ENCODE measurements around the gene CCDC33.

The CCDC33 gene

GRCh38 chr15:74365598-74366445 is 129.7 kb downstream of the CCDC33 start:
- peak overlapping the region in 4 of 5 donors; percentile 45 to 74 (median 56) for H3K9ac ChIP-seq (ENCODE audit: low read length in 5 of 5)
- H3K9me3 ChIP-seq (ENCODE audit: control insufficient read depth in 5 of 5, low read length in 5 of 5), result no peaks in the 10 kb centered on the region
- peaks cover 0 to 7% (median 0%) of the 10 kb centered on the region in 5 donors for H3K27me3 ChIP-seq (ENCODE audit: control insufficient read depth in 5 of 5, insufficient read depth in 4 of 5, low read length in 5 of 5)
- peak overlapping the region; percentile 62 to 74 (median 65) for H3K4me3 ChIP-seq (ENCODE audit: low read depth in 1 of 5, low read length in 5 of 5)
- peaks cover 2 to 20% (median 14%) of the 10 kb centered on the region in 5 donors for H3K4me1 ChIP-seq (ENCODE audit: control insufficient read depth in 5 of 5, insufficient read depth in 5 of 5, low read length in 5 of 5)
- H3K36me3 ChIP-seq (ENCODE audit: control insufficient read depth in 5 of 5, insufficient read depth in 5 of 5, low read length in 5 of 5), result no peaks in the 10 kb centered on the region
- H3K27ac ChIP-seq (ENCODE audit: low read depth, low read length), result no peak overlapping the region

- H3K27me3 ChIP-seq (ENCODE audit: control insufficient read depth in 5 of 5, insufficient read depth in 4 of 5, low read length in 5 of 5), result peaks cover 0 to 7% (median 0%) of the 10 kb centered on the region in 5 donors
- no peak within 1 kb of the TSS for H3K9ac ChIP-seq (ENCODE audit: low read length in 5 of 5)
- peaks cover 2 to 20% (median 14%) of the 10 kb centered on the region in 5 donors for H3K4me1 ChIP-seq (ENCODE audit: control insufficient read depth in 5 of 5, insufficient read depth in 5 of 5, low read length in 5 of 5)
- no peaks in the 10 kb centered on the region for H3K9me3 ChIP-seq (ENCODE audit: control insufficient read depth in 5 of 5, low read length in 5 of 5)
- no peaks in the 10 kb centered on the region for H3K36me3 ChIP-seq (ENCODE audit: control insufficient read depth in 5 of 5, insufficient read depth in 5 of 5, low read length in 5 of 5)
- H3K4me3 ChIP-seq (ENCODE audit: low read depth in 1 of 5, low read length in 5 of 5), result no peak within 1 kb of the TSS
- no peak within 1 kb of the TSS for H3K27ac ChIP-seq (ENCODE audit: low read depth, low read length)
Measured at GRCh38 chr15:74367296-74367854, 131.2 kb downstream of the CCDC33 start, which contains the start of gene CYP11A1. CYP11A1 (minus strand) TSS chr15:74367646; CDS start chr15:74367585, 61 bp downstream.

GRCh38 chr15:74368121-74368520 is 132.0 kb downstream of the CCDC33 start:
- Histone ChIP-seq H3K27ac (ENCODE audit: low read depth, low read length) (no peak overlapping the region), H3K4me1 (ENCODE audit: control insufficient read depth in 5 of 5, insufficient read depth in 5 of 5, low read length in 5 of 5) (peaks cover 2 to 20% (median 14%) of the 10 kb centered on the region in 5 donors), H3K36me3 (ENCODE audit: control insufficient read depth in 5 of 5, insufficient read depth in 5 of 5, low read length in 5 of 5) (no peaks in the 10 kb centered on the region), H3K27me3 (ENCODE audit: control insufficient read depth in 5 of 5, insufficient read depth in 4 of 5, low read length in 5 of 5) (peaks cover 0 to 7% (median 0%) of the 10 kb centered on the region in 5 donors), H3K9me3 (ENCODE audit: control insufficient read depth in 5 of 5, low read length in 5 of 5) (no peaks in the 10 kb centered on the region), H3K9ac (ENCODE audit: low read length in 5 of 5) (no peak overlapping the region), H3K4me3 (ENCODE audit: low read depth in 1 of 5, low read length in 5 of 5) (no peak overlapping the region)

- H3K4me3 ChIP-seq (ENCODE audit: low read depth in 1 of 5, low read length in 5 of 5), result no peak overlapping the region
- H3K9me3 ChIP-seq (ENCODE audit: control insufficient read depth in 5 of 5, low read length in 5 of 5), result no peaks in the 10 kb centered on the region
- no peak overlapping the region for H3K9ac ChIP-seq (ENCODE audit: low read length in 5 of 5)
- peaks cover 2 to 29% (median 22%) of the 10 kb centered on the region in 5 donors for H3K4me1 ChIP-seq (ENCODE audit: control insufficient read depth in 5 of 5, insufficient read depth in 5 of 5, low read length in 5 of 5)
- H3K27me3 ChIP-seq (ENCODE audit: control insufficient read depth in 5 of 5, insufficient read depth in 4 of 5, low read length in 5 of 5), result peaks cover 0 to 7% (median 0%) of the 10 kb centered on the region in 5 donors
- peak overlapping the region; percentile 16 for H3K27ac ChIP-seq (ENCODE audit: low read depth, low read length)
- no peaks in the 10 kb centered on the region for H3K36me3 ChIP-seq (ENCODE audit: control insufficient read depth in 5 of 5, insufficient read depth in 5 of 5, low read length in 5 of 5)
Measured at GRCh38 chr15:74369084-74369745, 133.1 kb downstream of the CCDC33 start.

- Histone ChIP-seq H3K27me3 (ENCODE audit: control insufficient read depth in 5 of 5, insufficient read depth in 4 of 5, low read length in 5 of 5) (peaks cover 0 to 7% (median 0%) of the 10 kb centered on the region in 5 donors), H3K9ac (ENCODE audit: low read length in 5 of 5) (no peak overlapping the region), H3K27ac (ENCODE audit: low read depth, low read length) (no peak overlapping the region), H3K36me3 (ENCODE audit: control insufficient read depth in 5 of 5, insufficient read depth in 5 of 5, low read length in 5 of 5) (no peaks in the 10 kb centered on the region), H3K9me3 (ENCODE audit: control insufficient read depth in 5 of 5, low read length in 5 of 5) (no peaks in the 10 kb centered on the region), H3K4me1 (ENCODE audit: control insufficient read depth in 5 of 5, insufficient read depth in 5 of 5, low read length in 5 of 5) (peaks cover 2 to 35% (median 27%) of the 10 kb centered on the region in 5 donors), H3K4me3 (ENCODE audit: low read depth in 1 of 5, low read length in 5 of 5) (no peak overlapping the region)
Measured at GRCh38 chr15:74369756-74370155, 133.6 kb downstream of the CCDC33 start.

GRCh38 chr15:74370471-74370870 is 134.3 kb downstream of the CCDC33 start:
- Histone ChIP-seq H3K36me3 (ENCODE audit: control insufficient read depth in 5 of 5, insufficient read depth in 5 of 5, low read length in 5 of 5) (no peaks in the 10 kb centered on the region), H3K4me1 (ENCODE audit: control insufficient read depth in 5 of 5, insufficient read depth in 5 of 5, low read length in 5 of 5) (peaks cover 2 to 35% (median 27%) of the 10 kb centered on the region in 5 donors), H3K4me3 (ENCODE audit: low read depth in 1 of 5, low read length in 5 of 5) (no peak overlapping the region), H3K9me3 (ENCODE audit: control insufficient read depth in 5 of 5, low read length in 5 of 5) (no peaks in the 10 kb centered on the region), H3K27ac (ENCODE audit: low read depth, low read length) (no peak overlapping the region), H3K27me3 (ENCODE audit: control insufficient read depth in 5 of 5, insufficient read depth in 4 of 5, low read length in 5 of 5) (peaks cover 0 to 3% (median 0%) of the 10 kb centered on the region in 5 donors), H3K9ac (ENCODE audit: low read length in 5 of 5) (no peak overlapping the region)

- H3K9ac ChIP-seq (ENCODE audit: low read length in 5 of 5), result no peak overlapping the region
- H3K9me3 ChIP-seq (ENCODE audit: control insufficient read depth in 5 of 5, low read length in 5 of 5), result no peaks in the 10 kb centered on the region
- H3K27me3 ChIP-seq (ENCODE audit: control insufficient read depth in 5 of 5, insufficient read depth in 4 of 5, low read length in 5 of 5), result no peaks in the 10 kb centered on the region
- no peak overlapping the region for H3K27ac ChIP-seq (ENCODE audit: low read depth, low read length)
- peaks cover 2 to 24% (median 19%) of the 10 kb centered on the region in 5 donors for H3K4me1 ChIP-seq (ENCODE audit: control insufficient read depth in 5 of 5, insufficient read depth in 5 of 5, low read length in 5 of 5)
- H3K4me3 ChIP-seq (ENCODE audit: low read depth in 1 of 5, low read length in 5 of 5), result no peak overlapping the region
- no peaks in the 10 kb centered on the region for H3K36me3 ChIP-seq (ENCODE audit: control insufficient read depth in 5 of 5, insufficient read depth in 5 of 5, low read length in 5 of 5)
Measured at GRCh38 chr15:74373056-74373650, 137.0 kb downstream of the CCDC33 start.

- Histone ChIP-seq H3K36me3 (ENCODE audit: control insufficient read depth in 5 of 5, insufficient read depth in 5 of 5, low read length in 5 of 5) (no peaks in the 10 kb centered on the region), H3K27me3 (ENCODE audit: control insufficient read depth in 5 of 5, insufficient read depth in 4 of 5, low read length in 5 of 5) (no peaks in the 10 kb centered on the region), H3K27ac (ENCODE audit: low read depth, low read length) (no peak overlapping the region), H3K9ac (ENCODE audit: low read length in 5 of 5) (peak overlapping the region in 4 of 5 donors; percentile 15 to 73 (median 38)), H3K4me1 (ENCODE audit: control insufficient read depth in 5 of 5, insufficient read depth in 5 of 5, low read length in 5 of 5) (peaks cover 2 to 24% (median 21%) of the 10 kb centered on the region in 5 donors), H3K4me3 (ENCODE audit: low read depth in 1 of 5, low read length in 5 of 5) (peak overlapping the region; percentile 56 to 78 (median 66)), H3K9me3 (ENCODE audit: control insufficient read depth in 5 of 5, low read length in 5 of 5) (no peaks in the 10 kb centered on the region)
Measured at GRCh38 chr15:74373731-74374647, 137.9 kb downstream of the CCDC33 start.

Data from subcutaneous abdominal adipose tissue (tissue), 5 donors.